Tibial nerve (tissue), 4 donors: ENCODE results near the gene IL17C. TPM values are rescaled to one million over a fixed set of nuclear protein-coding genes. Genes with fewer than 3 reads are reported as not detected.
A peak's percentile ranks its signal among the peaks of the same experiment; 100 is the strongest.

Experiments used
- DNase-seq, 2 donors: peaks; one replicate each; pipeline ENCODE4 v3.0.0-alpha.2; 2019; ENCODE audit warnings: low spot score in 2 of 2
- H3K27ac ChIP-seq, 4 donors: fragments of 200-600 bp; sonication (generic) in 3 of 4; one replicate each; pipeline ENCODE4 v1.5.1; 2017 to 2019; ENCODE audit warnings: mild to moderate bottlenecking in 1 of 4
- H3K27me3 ChIP-seq, 2 donors: fragments of 200-600 bp; sonication (generic) in 1 of 2; one replicate each; pipeline versions ENCODE4 v1.5.1 to v1.6.0; 2017 to 2019
- H3K36me3 ChIP-seq, 3 donors: fragments of 200-600 bp; sonication (generic); one replicate each; pipeline ENCODE4 v1.5.1; 2018 to 2019
- H3K4me1 ChIP-seq, 4 donors: fragments of 200-600 bp; sonication (generic) in 3 of 4; one replicate each; pipeline ENCODE4 v1.5.1; 2017 to 2019
- H3K4me3 ChIP-seq, 4 donors: fragments of 200-600 bp; sonication (generic) in 3 of 4; one replicate each; pipeline ENCODE4 v1.5.1; 2017 to 2019; ENCODE audit warnings: mild to moderate bottlenecking in 1 of 4, moderate library complexity in 1 of 4
- H3K9me3 ChIP-seq, 4 donors: fragments of 200-600 bp; sonication (generic) in 3 of 4; one replicate each; pipeline ENCODE4 v1.5.1; 2017 to 2019
- EP300 ChIP-seq, 2 donors: sonication (generic); formaldehyde crosslinking; IDR thresholded peaks; one replicate each; pipeline ENCODE4 v1.6.1; 2017; ENCODE audit warnings: antibody characterized with exemption in 2 of 2, mild to moderate bottlenecking in 1 of 2
- POLR2A ChIP-seq, 2 donors: fragments of 450-650 bp; IDR thresholded peaks; one replicate each; pipeline ENCODE4 v1.6.1; 2017; ENCODE audit warnings: antibody characterized with exemption in 2 of 2, mild to moderate bottlenecking in 2 of 2, moderate library complexity in 2 of 2
- WGBS, 2 donors: methylation state at CpG; one replicate each; pipeline ENCODE4 v1.1.5; 2018; 5-methylcytosine and 5-hydroxymethylcytosine counted together
- total RNA-seq, 4 donors: library from RNA; depleted of rRNA; stranded (reverse); fragments of >200 nt; gene quantifications; one replicate each; pipeline ENCODE4 v1.1.0, GENCODE V29; 2016
- TF ChIP-seq, protein P1 (sequence below), 5 experiments: fragments of 200-600 bp in 3 of 5; fragments of 450-650 bp in 2 of 5; sonication (generic) in 3 of 5; IDR thresholded peaks; one replicate each; pipeline ENCODE4 v1.5.1; 2016 to 2019; ENCODE audit warnings: antibody characterized with exemption in 5 of 5, mild to moderate bottlenecking in 3 of 5, moderate library complexity in 2 of 5

The IL17C gene
- total RNA-seq, 4 donors from 2014 or later: not detected

DNA sequence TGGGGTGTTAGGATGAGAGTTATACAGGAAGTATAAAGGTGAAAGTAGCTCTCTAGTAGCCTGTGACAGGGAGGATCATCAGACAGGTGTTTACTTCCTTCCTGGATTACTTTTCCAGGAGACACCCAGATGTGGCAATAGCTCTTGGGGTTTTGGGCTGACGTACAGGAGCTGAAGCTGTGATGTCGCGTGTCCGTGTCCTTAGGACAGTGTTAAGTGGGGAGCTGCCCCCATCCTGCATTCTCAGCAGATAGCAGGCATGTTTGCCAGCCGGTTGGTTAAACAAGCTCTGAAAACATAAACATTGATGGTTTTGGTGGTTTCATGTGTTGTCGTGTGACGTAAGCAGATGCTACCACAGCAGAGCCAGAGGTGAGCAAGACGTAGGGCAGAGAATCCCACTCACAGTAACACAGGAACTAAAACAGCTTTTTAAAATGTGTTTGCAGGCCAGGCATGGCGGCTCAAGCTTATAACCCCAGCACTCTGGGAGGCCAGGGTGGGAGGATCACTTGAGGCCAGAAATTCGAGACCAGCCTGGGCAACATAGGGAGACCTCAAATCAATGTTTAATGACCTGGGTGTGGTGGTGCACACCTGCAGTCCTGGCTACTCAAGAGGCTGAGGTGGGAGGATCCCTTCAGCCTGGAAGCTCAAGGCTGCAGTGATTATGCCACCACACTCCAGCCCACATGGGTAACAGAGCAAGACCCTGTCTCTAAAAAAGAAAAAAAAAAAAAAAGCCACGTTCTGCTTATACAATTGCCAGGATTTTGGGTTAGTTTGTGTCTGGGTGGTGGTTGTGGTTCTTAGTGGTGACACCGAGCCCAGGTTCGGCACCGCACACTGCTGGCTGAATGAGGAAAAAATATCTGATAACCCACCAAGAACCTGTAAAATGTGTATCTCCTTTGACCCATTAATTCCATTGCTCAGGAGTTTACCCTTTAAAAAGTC is 18.2 kb upstream of the IL17C start:
- TF ChIP-seq, protein P1, sequence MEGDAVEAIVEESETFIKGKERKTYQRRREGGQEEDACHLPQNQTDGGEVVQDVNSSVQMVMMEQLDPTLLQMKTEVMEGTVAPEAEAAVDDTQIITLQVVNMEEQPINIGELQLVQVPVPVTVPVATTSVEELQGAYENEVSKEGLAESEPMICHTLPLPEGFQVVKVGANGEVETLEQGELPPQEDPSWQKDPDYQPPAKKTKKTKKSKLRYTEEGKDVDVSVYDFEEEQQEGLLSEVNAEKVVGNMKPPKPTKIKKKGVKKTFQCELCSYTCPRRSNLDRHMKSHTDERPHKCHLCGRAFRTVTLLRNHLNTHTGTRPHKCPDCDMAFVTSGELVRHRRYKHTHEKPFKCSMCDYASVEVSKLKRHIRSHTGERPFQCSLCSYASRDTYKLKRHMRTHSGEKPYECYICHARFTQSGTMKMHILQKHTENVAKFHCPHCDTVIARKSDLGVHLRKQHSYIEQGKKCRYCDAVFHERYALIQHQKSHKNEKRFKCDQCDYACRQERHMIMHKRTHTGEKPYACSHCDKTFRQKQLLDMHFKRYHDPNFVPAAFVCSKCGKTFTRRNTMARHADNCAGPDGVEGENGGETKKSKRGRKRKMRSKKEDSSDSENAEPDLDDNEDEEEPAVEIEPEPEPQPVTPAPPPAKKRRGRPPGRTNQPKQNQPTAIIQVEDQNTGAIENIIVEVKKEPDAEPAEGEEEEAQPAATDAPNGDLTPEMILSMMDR (IDR thresholded peaks at IDR 0.05): no peak
- TF ChIP-seq POLR2A (IDR thresholded peaks at IDR 0.05): no peak
- no peak for TF ChIP-seq EP300 (IDR thresholded peaks at IDR 0.05)
- WGBS, 2 donors: 93% methylated on average over 14 of the region's 14 CpGs
- Histone ChIP-seq H3K36me3 (peaks cover 0 to 65% (median 28%) of the 10 kb centered on the region in 3 donors), H3K27ac (peak overlapping the region in 1 of 4 donors; percentile 48), H3K9me3 (no peaks in the 10 kb centered on the region), H3K27me3 (no peaks in the 10 kb centered on the region), H3K4me1 (peaks cover 0 to 20% (median 0%) of the 10 kb centered on the region in 4 donors), H3K4me3 (no peak overlapping the region)
- DNase-seq: no peak

DNA sequence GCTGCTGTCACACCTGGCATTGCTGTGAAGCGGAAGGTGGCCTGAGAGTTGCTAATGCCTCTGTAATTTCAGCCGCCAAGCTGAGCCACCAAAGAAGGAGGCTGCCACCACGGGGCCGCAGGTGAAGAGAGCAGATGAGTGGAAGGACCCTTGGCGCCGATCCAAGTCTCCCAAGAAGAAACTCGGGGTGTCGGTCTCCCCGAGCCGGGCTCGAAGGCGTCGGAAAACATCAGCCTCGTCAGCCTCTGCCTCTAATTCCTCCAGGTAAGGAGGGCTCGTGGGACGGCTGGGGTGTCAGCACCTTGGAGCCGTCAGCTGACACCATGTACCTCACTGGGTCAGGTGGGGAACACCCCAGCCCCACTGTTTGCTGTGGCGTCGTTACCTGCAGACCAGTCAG is 16.2 kb upstream of the IL17C start:
- Histone ChIP-seq H3K4me3 (no peak overlapping the region), H3K4me1 (peaks cover 0 to 10% (median 0%) of the 10 kb centered on the region in 4 donors), H3K36me3 (peaks cover 0 to 77% (median 28%) of the 10 kb centered on the region in 3 donors), H3K9me3 (no peaks in the 10 kb centered on the region), H3K27me3 (no peaks in the 10 kb centered on the region), H3K27ac (no peak overlapping the region)
- WGBS, 2 donors: 89 to 93% methylated on average over 18 to 19 of the region's 19 CpGs
- DNase-seq: no peak
- TF ChIP-seq, protein P1 (IDR thresholded peaks at IDR 0.05): no peak
- TF ChIP-seq POLR2A (IDR thresholded peaks at IDR 0.05): no peak
- no peak for TF ChIP-seq EP300 (IDR thresholded peaks at IDR 0.05)

DNA sequence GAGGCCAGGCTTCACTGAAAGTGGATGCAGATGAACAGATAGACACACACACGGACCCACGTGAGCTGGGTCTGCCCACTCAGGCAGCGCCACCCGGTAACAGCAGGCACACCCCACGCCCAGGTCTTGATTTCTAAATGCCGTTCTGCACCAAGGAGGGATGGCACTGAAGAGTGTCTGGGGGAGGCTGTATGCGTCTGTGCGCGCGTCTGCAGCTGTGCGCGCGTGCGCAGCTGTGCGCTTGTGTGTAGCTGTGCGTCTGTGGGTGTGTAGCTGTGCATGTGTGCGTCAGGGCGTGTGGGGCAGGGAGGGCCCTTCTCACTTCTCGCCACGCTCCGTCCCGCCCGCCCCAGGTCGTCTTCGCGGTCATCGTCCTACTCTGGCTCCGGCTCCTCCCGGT is 15.5 kb upstream of the IL17C start:
- no peaks in the 10 kb centered on the region for H3K27me3 ChIP-seq
- H3K36me3 ChIP-seq: peaks cover 0 to 78% (median 28%) of the 10 kb centered on the region in 3 donors
- TF ChIP-seq EP300 (IDR thresholded peaks at IDR 0.05): no peak
- TF ChIP-seq POLR2A (IDR thresholded peaks at IDR 0.05): no peak
- TF ChIP-seq, protein P1 (IDR thresholded peaks at IDR 0.05): no peak
- DNase-seq: no peak
- no peaks in the 10 kb centered on the region for H3K9me3 ChIP-seq
- no peak overlapping the region for H3K27ac ChIP-seq
- 92 to 98% methylated on average over 29 of the region's 29 CpGs for WGBS, 2 donors
- H3K4me3 ChIP-seq: no peak overlapping the region
- peaks cover 0 to 10% (median 0%) of the 10 kb centered on the region in 4 donors for H3K4me1 ChIP-seq

DNA sequence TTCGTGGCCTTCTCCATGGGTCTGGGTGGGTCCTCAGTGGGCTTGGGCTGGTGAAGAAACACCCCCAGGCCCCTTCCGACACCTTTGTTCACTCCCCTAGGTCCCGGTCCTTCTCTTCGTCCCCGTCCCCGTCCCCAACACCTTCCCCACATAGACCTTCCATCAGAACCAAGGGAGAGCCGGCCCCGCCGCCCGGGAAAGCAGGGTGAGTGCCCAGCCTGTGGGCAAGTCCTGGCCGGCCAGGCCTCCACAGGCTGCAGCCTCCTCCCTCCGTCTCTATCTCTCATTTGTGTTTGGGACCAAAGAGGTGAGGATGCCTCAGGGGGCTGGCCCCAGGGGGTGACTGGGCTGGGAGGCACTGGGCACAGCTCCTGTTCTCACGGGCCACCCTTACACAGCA is 14.5 kb upstream of the IL17C start:
- H3K4me1 ChIP-seq: peaks cover 0 to 3% (median 0%) of the 10 kb centered on the region in 4 donors
- H3K4me3 ChIP-seq: no peak overlapping the region
- TF ChIP-seq EP300 (IDR thresholded peaks at IDR 0.05) (no peak), POLR2A (IDR thresholded peaks at IDR 0.05) (no peak)
- TF ChIP-seq, protein P1 (IDR thresholded peaks at IDR 0.05): no peak
- no peaks in the 10 kb centered on the region for H3K27me3 ChIP-seq
- DNase-seq: no peak
- H3K9me3 ChIP-seq: no peaks in the 10 kb centered on the region
- H3K36me3 ChIP-seq: peaks cover 0 to 84% (median 28%) of the 10 kb centered on the region in 3 donors
- WGBS, 2 donors: 92 to 94% methylated on average over 13 of the region's 13 CpGs
- no peak overlapping the region for H3K27ac ChIP-seq

DNA sequence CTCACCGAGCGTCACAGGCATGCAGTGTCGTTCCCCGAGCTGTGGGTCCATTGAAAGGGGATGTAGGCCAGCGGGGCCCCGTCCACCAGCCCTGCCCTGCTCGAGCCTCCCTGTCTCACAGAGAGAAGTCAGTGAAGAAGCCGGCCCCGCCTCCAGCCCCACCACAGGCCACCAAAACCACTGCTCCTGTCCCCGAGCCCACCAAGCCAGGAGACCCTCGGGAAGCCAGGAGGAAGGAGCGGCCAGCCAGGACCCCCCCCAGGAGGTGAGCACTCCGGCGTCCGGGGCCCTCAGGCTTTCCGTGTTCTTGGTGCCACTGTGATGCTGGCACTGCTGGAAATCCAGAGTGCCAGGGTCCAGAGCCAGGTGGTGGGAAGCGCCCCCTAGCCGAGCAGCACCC is 13.9 kb upstream of the IL17C start:
- Histone ChIP-seq H3K4me1 (no peaks in the 10 kb centered on the region), H3K4me3 (no peak overlapping the region), H3K27ac (no peak overlapping the region), H3K27me3 (no peaks in the 10 kb centered on the region), H3K9me3 (no peaks in the 10 kb centered on the region), H3K36me3 (peaks cover 0 to 84% (median 28%) of the 10 kb centered on the region in 3 donors)
- no peak for DNase-seq
- TF ChIP-seq POLR2A (IDR thresholded peaks at IDR 0.05): no peak
- TF ChIP-seq EP300 (IDR thresholded peaks at IDR 0.05): no peak
- TF ChIP-seq, protein P1 (IDR thresholded peaks at IDR 0.05): no peak
- 91 to 92% methylated on average over 15 to 16 of the region's 18 CpGs for WGBS, 2 donors
